ENCODE measurements around the gene PRDM16. TPM values are rescaled to one million over a fixed set of nuclear protein-coding genes. Genes with fewer than 3 reads are reported as not detected.

PRDM16 gene
- polyA plus RNA-seq, 1 donor (not counting 4 experiments of a cell fraction or from before 2014, with no cell fraction given), result 0.05 TPM

DNA sequence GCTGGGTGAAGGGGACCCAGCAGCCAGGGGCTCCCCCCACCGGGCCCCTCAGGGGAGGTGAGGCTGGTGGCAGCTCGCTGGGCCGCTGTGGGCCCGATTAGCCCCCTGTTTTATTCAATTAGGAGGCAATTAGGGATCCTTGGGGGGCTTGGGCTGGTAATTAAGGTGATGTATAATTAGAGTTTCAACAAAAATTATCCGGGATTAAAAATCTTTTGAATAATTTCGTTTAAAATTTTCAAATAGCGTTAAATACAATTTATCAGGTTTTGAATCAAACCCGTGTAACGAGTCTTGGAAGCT is 4.1 kb downstream of the PRDM16 start:
- H2AFZ ChIP-seq (ENCODE audit: control insufficient read depth, low read length), result no peak overlapping the region
- H4K20me1 ChIP-seq (ENCODE audit: control insufficient read depth, extremely low read depth, insufficient read depth, low read length), result no peaks in the 10 kb centered on the region
- peaks cover 61% of the 10 kb centered on the region for H3K27me3 ChIP-seq (ENCODE audit: control insufficient read depth, extremely low read depth, insufficient read depth, low read length)
- H3K4me2 ChIP-seq (ENCODE audit: control insufficient read depth, extremely low read depth, insufficient read depth, low read depth, low read length), result no peak overlapping the region
- H3K9ac ChIP-seq (ENCODE audit: control insufficient read depth, extremely low read depth, insufficient read depth, low read length), result no peak overlapping the region
- no peaks in the 10 kb centered on the region for H3K9me1 ChIP-seq (ENCODE audit: control insufficient read depth, extremely low read depth, insufficient read depth, low read length)
- FAIRE-seq, result no peak
- H3K27ac ChIP-seq (ENCODE audit: control insufficient read depth, insufficient read depth, low read length), result no peak overlapping the region
- no peaks in the 10 kb centered on the region for H3K79me2 ChIP-seq (ENCODE audit: control insufficient read depth, insufficient read depth, low read length)
- H3K36me3 ChIP-seq (ENCODE audit: control insufficient read depth in 2 of 2, extremely low read depth in 1 of 2, insufficient read depth in 2 of 2, low read length in 2 of 2), result no peaks in the 10 kb centered on the region
- TF ChIP-seq, protein P1, sequence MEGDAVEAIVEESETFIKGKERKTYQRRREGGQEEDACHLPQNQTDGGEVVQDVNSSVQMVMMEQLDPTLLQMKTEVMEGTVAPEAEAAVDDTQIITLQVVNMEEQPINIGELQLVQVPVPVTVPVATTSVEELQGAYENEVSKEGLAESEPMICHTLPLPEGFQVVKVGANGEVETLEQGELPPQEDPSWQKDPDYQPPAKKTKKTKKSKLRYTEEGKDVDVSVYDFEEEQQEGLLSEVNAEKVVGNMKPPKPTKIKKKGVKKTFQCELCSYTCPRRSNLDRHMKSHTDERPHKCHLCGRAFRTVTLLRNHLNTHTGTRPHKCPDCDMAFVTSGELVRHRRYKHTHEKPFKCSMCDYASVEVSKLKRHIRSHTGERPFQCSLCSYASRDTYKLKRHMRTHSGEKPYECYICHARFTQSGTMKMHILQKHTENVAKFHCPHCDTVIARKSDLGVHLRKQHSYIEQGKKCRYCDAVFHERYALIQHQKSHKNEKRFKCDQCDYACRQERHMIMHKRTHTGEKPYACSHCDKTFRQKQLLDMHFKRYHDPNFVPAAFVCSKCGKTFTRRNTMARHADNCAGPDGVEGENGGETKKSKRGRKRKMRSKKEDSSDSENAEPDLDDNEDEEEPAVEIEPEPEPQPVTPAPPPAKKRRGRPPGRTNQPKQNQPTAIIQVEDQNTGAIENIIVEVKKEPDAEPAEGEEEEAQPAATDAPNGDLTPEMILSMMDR (optimal IDR thresholded peaks at IDR 0.05 in 1 of 3, IDR thresholded peaks at IDR 0.05 in 1 of 3, conservative IDR thresholded peaks at IDR 0.05 in 1 of 3; ENCODE audit: extremely low read depth in 1 of 3, insufficient read depth in 2 of 3, low read length in 3 of 3), result no peak
- TF ChIP-seq EZH2 (IDR thresholded peaks at IDR 0.05; ENCODE audit: low read length), result no peak
- dilution Hi-C loops (cut with MboI; ENCODE audit: extremely low pct_ligation_motif_present, low sequenced_read_pairs), result no loop called here
- DNase-seq (ENCODE audit: low read depth, low spot score), result no peak
- H3K9me3 ChIP-seq (ENCODE audit: control insufficient read depth, low read depth, low read length), result peaks cover 4% of the 10 kb centered on the region
- H3K4me3 ChIP-seq (ENCODE audit: control insufficient read depth in 2 of 3, extremely low read depth in 1 of 3, insufficient read depth in 2 of 3, low read depth in 1 of 3, low read length in 3 of 3), result no peak overlapping the region
- H3K4me1 ChIP-seq (ENCODE audit: control insufficient read depth, extremely low read depth, insufficient read depth, low read length), result no peaks in the 10 kb centered on the region

DNA sequence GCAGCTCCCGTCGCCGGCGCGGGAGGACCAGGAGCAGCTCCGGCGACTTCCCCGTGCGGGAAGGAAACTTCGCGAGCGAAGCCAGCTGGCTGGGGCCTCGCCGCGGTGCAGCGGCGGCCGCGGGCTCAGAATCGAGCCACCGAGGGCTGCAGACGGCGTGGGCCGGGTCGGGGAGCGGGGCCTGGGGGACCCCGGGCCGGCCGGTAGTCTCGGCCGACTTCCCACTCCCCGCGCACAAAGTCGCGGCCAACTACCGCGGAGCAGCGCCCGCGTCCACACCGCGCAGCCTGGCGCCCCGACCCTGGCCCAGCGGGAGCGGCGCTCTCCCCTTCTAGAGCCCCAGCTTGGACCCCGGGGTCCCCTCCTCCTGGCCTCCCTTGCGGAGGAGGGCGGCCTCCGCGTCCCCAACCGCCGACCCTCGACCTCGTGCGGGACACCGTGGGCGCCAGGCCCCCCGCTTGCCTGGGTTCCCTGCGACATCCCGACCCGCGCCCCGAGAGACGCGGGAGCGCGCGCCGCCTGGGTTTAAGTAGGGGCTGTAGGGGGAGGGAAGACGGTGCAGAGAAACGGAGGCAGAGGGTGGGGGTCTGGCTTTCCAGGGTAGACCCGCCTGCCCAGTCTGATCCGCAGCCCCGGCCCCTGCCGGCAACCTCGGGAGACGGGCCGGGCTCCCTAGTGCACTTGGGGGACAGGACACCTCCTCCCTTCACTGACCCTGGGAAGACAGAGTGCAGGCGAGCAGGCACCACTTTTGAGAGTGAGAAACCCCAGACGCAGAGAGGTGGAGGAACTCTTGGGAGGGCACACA is 4.7 kb downstream of the PRDM16 start:
- H3K9me3 ChIP-seq (ENCODE audit: control insufficient read depth, low read depth, low read length), result peaks cover 4% of the 10 kb centered on the region
- H3K4me2 ChIP-seq (ENCODE audit: control insufficient read depth, extremely low read depth, insufficient read depth, low read depth, low read length), result no peak overlapping the region
- no peaks in the 10 kb centered on the region for H3K36me3 ChIP-seq (ENCODE audit: control insufficient read depth in 2 of 2, extremely low read depth in 1 of 2, insufficient read depth in 2 of 2, low read length in 2 of 2)
- no peaks in the 10 kb centered on the region for H3K79me2 ChIP-seq (ENCODE audit: control insufficient read depth, insufficient read depth, low read length)
- no peak overlapping the region for H3K27ac ChIP-seq (ENCODE audit: control insufficient read depth, insufficient read depth, low read length)
- no peaks in the 10 kb centered on the region for H3K9me1 ChIP-seq (ENCODE audit: control insufficient read depth, extremely low read depth, insufficient read depth, low read length)
- no peaks in the 10 kb centered on the region for H4K20me1 ChIP-seq (ENCODE audit: control insufficient read depth, extremely low read depth, insufficient read depth, low read length)
- H3K27me3 ChIP-seq (ENCODE audit: control insufficient read depth, extremely low read depth, insufficient read depth, low read length), result peaks cover 57% of the 10 kb centered on the region
- no peak for FAIRE-seq
- DNase-seq (ENCODE audit: low read depth, low spot score), result no peak
- H2AFZ ChIP-seq (ENCODE audit: control insufficient read depth, low read length), result no peak overlapping the region
- TF ChIP-seq, protein P1 (optimal IDR thresholded peaks at IDR 0.05 in 1 of 3, IDR thresholded peaks at IDR 0.05 in 1 of 3, conservative IDR thresholded peaks at IDR 0.05 in 1 of 3; ENCODE audit: extremely low read depth in 1 of 3, insufficient read depth in 2 of 3, low read length in 3 of 3), result no peak
- peak; percentile 30 for TF ChIP-seq EZH2 (IDR thresholded peaks at IDR 0.05; ENCODE audit: low read length)
- H3K4me1 ChIP-seq (ENCODE audit: control insufficient read depth, extremely low read depth, insufficient read depth, low read length), result no peaks in the 10 kb centered on the region
- no peak overlapping the region for H3K4me3 ChIP-seq (ENCODE audit: control insufficient read depth in 2 of 3, extremely low read depth in 1 of 3, insufficient read depth in 2 of 3, low read depth in 1 of 3, low read length in 3 of 3)
- no peak overlapping the region for H3K9ac ChIP-seq (ENCODE audit: control insufficient read depth, extremely low read depth, insufficient read depth, low read length)
- dilution Hi-C loops (cut with MboI; ENCODE audit: extremely low pct_ligation_motif_present, low sequenced_read_pairs), result no loop called here
